Uterus (tissue), 2 donors: ENCODE measurements around the gene BMERB1.

ENCODE experiments used
- CTCF ChIP-seq, 4 experiments: fragments of 200-600 bp in 2 of 4; fragments of 450-650 bp in 2 of 4; sonication (generic) in 2 of 4; IDR thresholded peaks; one replicate each; pipeline ENCODE4 v1.5.1; 2016 to 2019; ENCODE audit warnings: antibody characterized with exemption in 4 of 4, mild to moderate bottlenecking in 2 of 4, moderate library complexity in 1 of 4
- POLR2A ChIP-seq, 2 donors: fragments of 450-650 bp; IDR thresholded peaks; one replicate each; pipeline ENCODE4 v1.6.1; 2016; ENCODE audit warnings: antibody characterized with exemption in 2 of 2, mild to moderate bottlenecking in 1 of 2, moderate library complexity in 1 of 2

GRCh38 chr16:15445450-15445849, 11.1 kb downstream of the BMERB1 start:
- TF ChIP-seq CTCF (IDR thresholded peaks at IDR 0.05) = no peak
- TF ChIP-seq POLR2A (IDR thresholded peaks at IDR 0.05) = no peak
